Stimulated activated naive CD8-positive, alpha-beta T cell treated with anti-CD3 and anti-CD28 coated beads, Interleukin-15, amount 100 ng/mL, for 72 hours (primary cell): ENCODE measurements around the gene ARL10.

Source experiments
- ATAC-seq: fragments of 150-1000 bp; cut with Tn5 transposase; 2 replicates; pipeline ENCODE4 v1.10.0; 2021; ENCODE audit warnings: mild to moderate bottlenecking, moderate library complexity
- DNase-seq, 2 donors: peaks; one replicate each; pipeline ENCODE4 v3.0.0; 2021 to 2022
- H3K27ac Mint-ChIP-seq, 2 donors: one replicate each; pipeline ENCODE4 v1.8.0; 2022; ENCODE audit warnings: mild to moderate bottlenecking in 2 of 2, mixed read lengths in 2 of 2, moderate library complexity in 2 of 2
- H3K27me3 Mint-ChIP-seq: one replicate; pipeline ENCODE4 v1.8.0; 2022; ENCODE audit warnings: mixed read lengths
- H3K4me1 Mint-ChIP-seq: one replicate; pipeline ENCODE4 v1.8.0; 2022; ENCODE audit warnings: mild to moderate bottlenecking, mixed read lengths
- H3K4me3 Mint-ChIP-seq, 2 donors: one replicate each; pipeline ENCODE4 v1.8.0; 2022; ENCODE audit warnings: mild to moderate bottlenecking in 2 of 2, mixed read lengths in 2 of 2, moderate library complexity in 1 of 2
- H3K9me3 Mint-ChIP-seq, 2 donors: one replicate each; pipeline ENCODE4 v1.8.0; 2022; ENCODE audit warnings: mixed read lengths in 2 of 2

ARL10 gene

GRCh38 chr5:176429972-176430371, 64.7 kb downstream of the ARL10 start:
- H3K4me3 Mint-ChIP-seq: no peak overlapping the region
- ATAC-seq: peak; percentile 82

More at GRCh38 chr5:176429972-176430371, 64.7 kb downstream of the ARL10 start:
- no peak for DNase-seq
- Mint-ChIP-seq H3K4me1 (peaks cover 13% of the 10 kb centered on the region), H3K27me3 (no peaks in the 10 kb centered on the region), H3K27ac (peak overlapping the region in 1 of 2 donors; percentile 44), H3K9me3 (peaks cover 0 to 7% of the 10 kb centered on the region in 2 donors)
